ENCODE data around the gene ARHGAP35.

- TF ChIP-seq, protein P1, sequence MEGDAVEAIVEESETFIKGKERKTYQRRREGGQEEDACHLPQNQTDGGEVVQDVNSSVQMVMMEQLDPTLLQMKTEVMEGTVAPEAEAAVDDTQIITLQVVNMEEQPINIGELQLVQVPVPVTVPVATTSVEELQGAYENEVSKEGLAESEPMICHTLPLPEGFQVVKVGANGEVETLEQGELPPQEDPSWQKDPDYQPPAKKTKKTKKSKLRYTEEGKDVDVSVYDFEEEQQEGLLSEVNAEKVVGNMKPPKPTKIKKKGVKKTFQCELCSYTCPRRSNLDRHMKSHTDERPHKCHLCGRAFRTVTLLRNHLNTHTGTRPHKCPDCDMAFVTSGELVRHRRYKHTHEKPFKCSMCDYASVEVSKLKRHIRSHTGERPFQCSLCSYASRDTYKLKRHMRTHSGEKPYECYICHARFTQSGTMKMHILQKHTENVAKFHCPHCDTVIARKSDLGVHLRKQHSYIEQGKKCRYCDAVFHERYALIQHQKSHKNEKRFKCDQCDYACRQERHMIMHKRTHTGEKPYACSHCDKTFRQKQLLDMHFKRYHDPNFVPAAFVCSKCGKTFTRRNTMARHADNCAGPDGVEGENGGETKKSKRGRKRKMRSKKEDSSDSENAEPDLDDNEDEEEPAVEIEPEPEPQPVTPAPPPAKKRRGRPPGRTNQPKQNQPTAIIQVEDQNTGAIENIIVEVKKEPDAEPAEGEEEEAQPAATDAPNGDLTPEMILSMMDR (IDR thresholded peaks at IDR 0.05): no peak
- TF ChIP-seq POLR2A (IDR thresholded peaks at IDR 0.05): no peak
These were observed 3.2 kb downstream of the ARHGAP35 start for GRCh38 chr19:46863818-46864629.
